GM23338 (cell line): ENCODE data around the gene COL15A1. TPM values are rescaled to one million over a fixed set of nuclear protein-coding genes. Genes with fewer than 3 reads are reported as not detected.

Experiments used
- ATAC-seq: fragments of 200-7000 bp; cut with Tn5 transposase; 3 replicates; pipeline ENCODE4 v1.9.1; 2020
- DNase-seq: peaks from one replicate; pipeline ENCODE4 v3.0.0-alpha.2; 2015; ENCODE audit warnings: low spot score
- H2AFZ ChIP-seq: fragments of 200-600 bp; sonication (generic); 2 replicates; pipeline ENCODE4 v1.8.0; 2016; ENCODE audit warnings: antibody characterized with exemption, mild to moderate bottlenecking, moderate library complexity
- H3F3A ChIP-seq: fragments of 200-600 bp; sonication (generic); replicated peaks from 2 replicates; pipeline ENCODE4 v1.8.0; 2017; ENCODE audit warnings: antibody characterized with exemption, mixed run types, low read depth
- H3K27ac ChIP-seq: fragments of 200-600 bp; sonication (generic); 2 replicates; pipeline ENCODE4 v1.6.1; 2016; ENCODE audit warnings: low read depth
- H3K27me3 ChIP-seq: fragments of 200-600 bp; sonication (generic); 2 replicates; pipeline ENCODE4 v1.8.0; 2016; ENCODE audit warnings: mild to moderate bottlenecking, mixed run types, moderate library complexity; ENCODE audit not compliant: insufficient read depth
- H3K36me3 ChIP-seq: fragments of 200-600 bp; sonication (generic); 2 replicates; pipeline ENCODE4 v1.8.0; 2016; ENCODE audit warnings: mild to moderate bottlenecking; ENCODE audit not compliant: insufficient read depth
- H3K4me1 ChIP-seq: fragments of 200-600 bp; sonication (generic); 2 replicates; pipeline ENCODE4 v1.8.0; 2016; ENCODE audit warnings: mild to moderate bottlenecking, moderate library complexity; ENCODE audit not compliant: insufficient read depth
- H3K4me2 ChIP-seq: fragments of 200-600 bp; sonication (generic); 2 replicates; pipeline ENCODE4 v1.7.1; 2017; ENCODE audit warnings: mixed run types
- H3K4me3 ChIP-seq: fragments of 200-600 bp; sonication (generic); 2 replicates; pipeline ENCODE4 v1.6.1; 2016; ENCODE audit warnings: mixed run types
- H3K79me2 ChIP-seq: fragments of 200-600 bp; sonication (generic); replicated peaks from 2 replicates; pipeline ENCODE4 v1.8.0; 2017; ENCODE audit warnings: mild to moderate bottlenecking; ENCODE audit not compliant: insufficient read depth
- H3K9me2 ChIP-seq: fragments of 200-600 bp; sonication (generic); 2 replicates; pipeline ENCODE4 v1.8.0; 2017; ENCODE audit not compliant: insufficient read depth
- H4K20me1 ChIP-seq: fragments of 200-600 bp; sonication (generic); replicated peaks from 2 replicates; pipeline ENCODE4 v1.8.0; 2017; ENCODE audit warnings: mild to moderate bottlenecking; ENCODE audit not compliant: insufficient read depth
- H3K27ac Mint-ChIP-seq: 2 replicates; pipeline ENCODE4 v1.8.0; 2020; ENCODE audit warnings: inconsistent platforms, mild to moderate bottlenecking, moderate library complexity, mixed read lengths
- H3K27me3 Mint-ChIP-seq: 3 replicates; pipeline ENCODE4 v1.8.0; 2022; ENCODE audit warnings: low read depth, mild to moderate bottlenecking, moderate library complexity, mixed read lengths, inconsistent platforms; ENCODE audit not compliant: insufficient read depth, poor library complexity
- H3K36me3 Mint-ChIP-seq: 3 replicates; pipeline ENCODE4 v1.8.0; 2021; ENCODE audit warnings: low read depth, mild to moderate bottlenecking, inconsistent platforms, moderate library complexity, mixed read lengths
- H3K4me1 Mint-ChIP-seq: 3 replicates; pipeline ENCODE4 v1.8.0; 2020; ENCODE audit warnings: mild to moderate bottlenecking, inconsistent platforms, mixed read lengths
- H3K4me3 Mint-ChIP-seq: 3 replicates; pipeline ENCODE4 v1.8.0; 2021; ENCODE audit warnings: moderate library complexity, mild to moderate bottlenecking, inconsistent platforms, mixed read lengths
- H3K9me3 Mint-ChIP-seq: 3 replicates; pipeline ENCODE4 v1.8.0; 2020; ENCODE audit warnings: moderate library complexity, mild to moderate bottlenecking, inconsistent platforms, mixed read lengths
- CREB1 ChIP-seq: fragments of 250-450 bp; sonication (Bioruptor Pico); IDR thresholded peaks from 2 replicates; pipeline ENCODE4 v1.5.0; 2020; ENCODE audit warnings: low read depth, mild to moderate bottlenecking, moderate library complexity
- EZH2 ChIP-seq: fragments of 200-600 bp; sonication (generic); IDR thresholded peaks from one replicate; pipeline ENCODE4 v1.8.0; 2017; ENCODE audit warnings: antibody characterized with exemption, mild to moderate bottlenecking, low read depth; ENCODE audit not compliant: unreplicated experiment
- EZH2phosphoT487 ChIP-seq: fragments of 200-600 bp; sonication (generic); IDR thresholded peaks from one replicate; pipeline ENCODE4 v1.8.1; 2018; ENCODE audit warnings: antibody characterized with exemption; ENCODE audit not compliant: unreplicated experiment
- JUNB ChIP-seq: IDR thresholded peaks from one replicate; pipeline ENCODE4 v1.6.1; 2016; ENCODE audit warnings: antibody characterized with exemption; ENCODE audit not compliant: unreplicated experiment
- NANOG ChIP-seq: IDR thresholded peaks from 2 replicates; pipeline ENCODE4 v1.6.1; 2016; ENCODE audit warnings: antibody characterized with exemption, borderline replicate concordance
- POLR2AphosphoS5 ChIP-seq: IDR thresholded peaks from 2 replicates; pipeline ENCODE4 v1.6.1; 2016; ENCODE audit warnings: antibody characterized with exemption, low read depth
- STAT1 ChIP-seq: IDR thresholded peaks from one replicate; pipeline ENCODE4 v1.6.1; 2016; ENCODE audit warnings: antibody characterized with exemption; ENCODE audit not compliant: unreplicated experiment
- ZNF114 ChIP-seq: fragments of 250-450 bp; sonication (Bioruptor Pico); IDR thresholded peaks from 2 replicates; pipeline ENCODE4 v1.5.0; 2020; ENCODE audit warnings: mild to moderate bottlenecking, moderate library complexity
- ZNF331 ChIP-seq: fragments of 250-450 bp; sonication (Bioruptor Pico); IDR thresholded peaks from 2 replicates; pipeline ENCODE4 v1.5.0; 2020; ENCODE audit warnings: low read depth, mild to moderate bottlenecking, moderate library complexity
- polyA plus RNA-seq: library from polyadenylated mRNA; unstranded; fragments of >200 nt; fragmentation: Nextera tagmentation; extraction: Ambion mirVana; gene quantifications from 2 replicates; pipeline ENCODE4 v1.2.1, GENCODE V29; 2016
- total RNA-seq: library from RNA; depleted of rRNA; stranded (reverse); fragments of >200 nt; shearing (Covaris generic); gene quantifications from 2 replicates; pipeline ENCODE4 v1.2.3, GENCODE V29; 2014
- TF ChIP-seq, protein P1 (sequence below), 2 experiments: fragments of 200-600 bp in 1 of 2; sonication (generic) in 1 of 2; conservative IDR thresholded peaks; 2 replicates each; pipeline versions ENCODE4 v1.5.1 to v1.6.1; 2016 to 2017; ENCODE audit warnings: antibody characterized with exemption in 2 of 2, low read depth in 2 of 2, mild to moderate bottlenecking in 2 of 2, moderate library complexity in 1 of 2
- TF ChIP-seq, protein P2 (sequence below): IDR thresholded peaks from 2 replicates; pipeline ENCODE4 v1.6.1; 2016; ENCODE audit warnings: antibody characterized with exemption
- TF ChIP-seq, protein P3 (sequence below): fragments of 250-450 bp; sonication (Bioruptor Pico); IDR thresholded peaks from 2 replicates; pipeline ENCODE4 v1.5.0; 2020; ENCODE audit warnings: mild to moderate bottlenecking, moderate library complexity
- TF ChIP-seq, protein P4 (sequence below): IDR thresholded peaks from one replicate; pipeline ENCODE4 v1.6.1; 2018; ENCODE audit warnings: antibody characterized with exemption; ENCODE audit not compliant: unreplicated experiment

The COL15A1 gene
- total and polyA plus RNA-seq, 2 experiments from 2014 or later, result 0.17 to 0.18 TPM

DNA sequence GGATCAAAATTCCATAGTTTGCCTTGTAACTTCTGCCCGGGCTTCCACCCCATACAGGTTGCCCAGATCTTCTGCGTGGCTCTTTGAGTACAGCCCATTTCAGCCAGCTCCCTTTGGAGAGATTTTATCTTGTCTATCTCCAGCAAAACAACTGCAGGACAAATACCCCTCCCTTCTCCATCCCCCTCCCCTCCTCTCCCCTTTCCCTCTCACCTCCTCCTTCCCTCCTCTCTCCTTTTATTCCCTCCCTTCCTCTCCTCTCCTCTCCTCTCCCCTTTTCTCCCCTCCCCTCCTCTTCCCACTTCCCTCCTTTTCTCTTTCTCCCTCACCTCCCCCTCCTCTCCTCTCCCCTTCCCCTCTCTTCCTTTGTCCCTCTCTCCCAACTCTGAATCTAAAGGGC is 58.2 kb downstream of the COL15A1 start:
- no peaks in the 10 kb centered on the region for H3F3A ChIP-seq
- H3K27ac ChIP-seq, result no peak overlapping the region
- Mint-ChIP-seq H3K36me3 (peaks cover 4% of the 10 kb centered on the region; the same call in 1 of the 3 replicates), H3K4me3 (no peak overlapping the region), H3K27ac (no peak overlapping the region), H3K27me3 (peaks cover 7% of the 10 kb centered on the region), H3K4me1 (peaks cover 24% of the 10 kb centered on the region), H3K9me3 (peaks cover 6% of the 10 kb centered on the region)
- TF ChIP-seq POLR2AphosphoS5 (no peak), ZNF331 (CRISPR knock-in tag) (no peak), JUNB (no peak), NANOG (no peak), CREB1 (no peak), STAT1 (no peak), EZH2phosphoT487 (no peak), ZNF114 (CRISPR knock-in tag) (no peak), EZH2 (no peak)
- TF ChIP-seq, protein P1, sequence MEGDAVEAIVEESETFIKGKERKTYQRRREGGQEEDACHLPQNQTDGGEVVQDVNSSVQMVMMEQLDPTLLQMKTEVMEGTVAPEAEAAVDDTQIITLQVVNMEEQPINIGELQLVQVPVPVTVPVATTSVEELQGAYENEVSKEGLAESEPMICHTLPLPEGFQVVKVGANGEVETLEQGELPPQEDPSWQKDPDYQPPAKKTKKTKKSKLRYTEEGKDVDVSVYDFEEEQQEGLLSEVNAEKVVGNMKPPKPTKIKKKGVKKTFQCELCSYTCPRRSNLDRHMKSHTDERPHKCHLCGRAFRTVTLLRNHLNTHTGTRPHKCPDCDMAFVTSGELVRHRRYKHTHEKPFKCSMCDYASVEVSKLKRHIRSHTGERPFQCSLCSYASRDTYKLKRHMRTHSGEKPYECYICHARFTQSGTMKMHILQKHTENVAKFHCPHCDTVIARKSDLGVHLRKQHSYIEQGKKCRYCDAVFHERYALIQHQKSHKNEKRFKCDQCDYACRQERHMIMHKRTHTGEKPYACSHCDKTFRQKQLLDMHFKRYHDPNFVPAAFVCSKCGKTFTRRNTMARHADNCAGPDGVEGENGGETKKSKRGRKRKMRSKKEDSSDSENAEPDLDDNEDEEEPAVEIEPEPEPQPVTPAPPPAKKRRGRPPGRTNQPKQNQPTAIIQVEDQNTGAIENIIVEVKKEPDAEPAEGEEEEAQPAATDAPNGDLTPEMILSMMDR (conservative IDR thresholded peaks at IDR 0.05; ENCODE audit: low read depth in 2 of 2), result no peak
- TF ChIP-seq, protein P2, sequence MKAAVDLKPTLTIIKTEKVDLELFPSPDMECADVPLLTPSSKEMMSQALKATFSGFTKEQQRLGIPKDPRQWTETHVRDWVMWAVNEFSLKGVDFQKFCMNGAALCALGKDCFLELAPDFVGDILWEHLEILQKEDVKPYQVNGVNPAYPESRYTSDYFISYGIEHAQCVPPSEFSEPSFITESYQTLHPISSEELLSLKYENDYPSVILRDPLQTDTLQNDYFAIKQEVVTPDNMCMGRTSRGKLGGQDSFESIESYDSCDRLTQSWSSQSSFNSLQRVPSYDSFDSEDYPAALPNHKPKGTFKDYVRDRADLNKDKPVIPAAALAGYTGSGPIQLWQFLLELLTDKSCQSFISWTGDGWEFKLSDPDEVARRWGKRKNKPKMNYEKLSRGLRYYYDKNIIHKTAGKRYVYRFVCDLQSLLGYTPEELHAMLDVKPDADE, result no peak
- TF ChIP-seq, protein P3, sequence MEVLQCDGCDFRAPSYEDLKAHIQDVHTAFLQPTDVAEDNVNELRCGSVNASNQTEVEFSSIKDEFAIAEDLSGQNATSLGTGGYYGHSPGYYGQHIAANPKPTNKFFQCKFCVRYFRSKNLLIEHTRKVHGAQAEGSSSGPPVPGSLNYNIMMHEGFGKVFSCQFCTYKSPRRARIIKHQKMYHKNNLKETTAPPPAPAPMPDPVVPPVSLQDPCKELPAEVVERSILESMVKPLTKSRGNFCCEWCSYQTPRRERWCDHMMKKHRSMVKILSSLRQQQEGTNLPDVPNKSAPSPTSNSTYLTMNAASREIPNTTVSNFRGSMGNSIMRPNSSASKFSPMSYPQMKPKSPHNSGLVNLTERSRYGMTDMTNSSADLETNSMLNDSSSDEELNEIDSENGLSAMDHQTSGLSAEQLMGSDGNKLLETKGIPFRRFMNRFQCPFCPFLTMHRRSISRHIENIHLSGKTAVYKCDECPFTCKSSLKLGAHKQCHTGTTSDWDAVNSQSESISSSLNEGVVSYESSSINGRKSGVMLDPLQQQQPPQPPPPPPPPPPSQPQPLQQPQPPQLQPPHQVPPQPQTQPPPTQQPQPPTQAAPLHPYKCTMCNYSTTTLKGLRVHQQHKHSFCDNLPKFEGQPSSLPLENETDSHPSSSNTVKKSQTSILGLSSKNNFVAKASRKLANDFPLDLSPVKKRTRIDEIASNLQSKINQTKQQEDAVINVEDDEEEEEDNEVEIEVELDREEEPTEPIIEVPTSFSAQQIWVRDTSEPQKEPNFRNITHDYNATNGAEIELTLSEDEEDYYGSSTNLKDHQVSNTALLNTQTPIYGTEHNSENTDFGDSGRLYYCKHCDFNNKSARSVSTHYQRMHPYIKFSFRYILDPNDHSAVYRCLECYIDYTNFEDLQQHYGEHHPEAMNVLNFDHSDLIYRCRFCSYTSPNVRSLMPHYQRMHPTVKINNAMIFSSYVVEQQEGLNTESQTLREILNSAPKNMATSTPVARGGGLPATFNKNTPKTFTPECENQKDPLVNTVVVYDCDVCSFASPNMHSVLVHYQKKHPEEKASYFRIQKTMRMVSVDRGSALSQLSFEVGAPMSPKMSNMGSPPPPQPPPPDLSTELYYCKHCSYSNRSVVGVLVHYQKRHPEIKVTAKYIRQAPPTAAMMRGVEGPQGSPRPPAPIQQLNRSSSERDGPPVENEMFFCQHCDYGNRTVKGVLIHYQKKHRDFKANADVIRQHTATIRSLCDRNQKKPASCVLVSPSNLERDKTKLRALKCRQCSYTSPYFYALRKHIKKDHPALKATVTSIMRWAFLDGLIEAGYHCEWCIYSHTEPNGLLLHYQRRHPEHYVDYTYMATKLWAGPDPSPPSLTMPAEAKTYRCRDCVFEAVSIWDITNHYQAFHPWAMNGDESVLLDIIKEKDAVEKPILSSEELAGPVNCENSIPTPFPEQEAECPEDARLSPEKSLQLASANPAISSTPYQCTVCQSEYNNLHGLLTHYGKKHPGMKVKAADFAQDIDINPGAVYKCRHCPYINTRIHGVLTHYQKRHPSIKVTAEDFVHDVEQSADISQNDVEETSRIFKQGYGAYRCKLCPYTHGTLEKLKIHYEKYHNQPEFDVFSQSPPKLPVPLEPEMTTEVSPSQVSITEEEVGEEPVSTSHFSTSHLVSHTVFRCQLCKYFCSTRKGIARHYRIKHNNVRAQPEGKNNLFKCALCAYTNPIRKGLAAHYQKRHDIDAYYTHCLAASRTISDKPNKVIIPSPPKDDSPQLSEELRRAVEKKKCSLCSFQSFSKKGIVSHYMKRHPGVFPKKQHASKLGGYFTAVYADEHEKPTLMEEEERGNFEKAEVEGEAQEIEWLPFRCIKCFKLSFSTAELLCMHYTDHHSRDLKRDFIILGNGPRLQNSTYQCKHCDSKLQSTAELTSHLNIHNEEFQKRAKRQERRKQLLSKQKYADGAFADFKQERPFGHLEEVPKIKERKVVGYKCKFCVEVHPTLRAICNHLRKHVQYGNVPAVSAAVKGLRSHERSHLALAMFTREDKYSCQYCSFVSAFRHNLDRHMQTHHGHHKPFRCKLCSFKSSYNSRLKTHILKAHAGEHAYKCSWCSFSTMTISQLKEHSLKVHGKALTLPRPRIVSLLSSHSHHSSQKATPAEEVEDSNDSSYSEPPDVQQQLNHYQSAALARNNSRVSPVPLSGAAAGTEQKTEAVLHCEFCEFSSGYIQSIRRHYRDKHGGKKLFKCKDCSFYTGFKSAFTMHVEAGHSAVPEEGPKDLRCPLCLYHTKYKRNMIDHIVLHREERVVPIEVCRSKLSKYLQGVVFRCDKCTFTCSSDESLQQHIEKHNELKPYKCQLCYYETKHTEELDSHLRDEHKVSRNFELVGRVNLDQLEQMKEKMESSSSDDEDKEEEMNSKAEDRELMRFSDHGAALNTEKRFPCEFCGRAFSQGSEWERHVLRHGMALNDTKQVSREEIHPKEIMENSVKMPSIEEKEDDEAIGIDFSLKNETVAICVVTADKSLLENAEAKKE (CRISPR knock-in tag), result no peak
- TF ChIP-seq, protein P4, sequence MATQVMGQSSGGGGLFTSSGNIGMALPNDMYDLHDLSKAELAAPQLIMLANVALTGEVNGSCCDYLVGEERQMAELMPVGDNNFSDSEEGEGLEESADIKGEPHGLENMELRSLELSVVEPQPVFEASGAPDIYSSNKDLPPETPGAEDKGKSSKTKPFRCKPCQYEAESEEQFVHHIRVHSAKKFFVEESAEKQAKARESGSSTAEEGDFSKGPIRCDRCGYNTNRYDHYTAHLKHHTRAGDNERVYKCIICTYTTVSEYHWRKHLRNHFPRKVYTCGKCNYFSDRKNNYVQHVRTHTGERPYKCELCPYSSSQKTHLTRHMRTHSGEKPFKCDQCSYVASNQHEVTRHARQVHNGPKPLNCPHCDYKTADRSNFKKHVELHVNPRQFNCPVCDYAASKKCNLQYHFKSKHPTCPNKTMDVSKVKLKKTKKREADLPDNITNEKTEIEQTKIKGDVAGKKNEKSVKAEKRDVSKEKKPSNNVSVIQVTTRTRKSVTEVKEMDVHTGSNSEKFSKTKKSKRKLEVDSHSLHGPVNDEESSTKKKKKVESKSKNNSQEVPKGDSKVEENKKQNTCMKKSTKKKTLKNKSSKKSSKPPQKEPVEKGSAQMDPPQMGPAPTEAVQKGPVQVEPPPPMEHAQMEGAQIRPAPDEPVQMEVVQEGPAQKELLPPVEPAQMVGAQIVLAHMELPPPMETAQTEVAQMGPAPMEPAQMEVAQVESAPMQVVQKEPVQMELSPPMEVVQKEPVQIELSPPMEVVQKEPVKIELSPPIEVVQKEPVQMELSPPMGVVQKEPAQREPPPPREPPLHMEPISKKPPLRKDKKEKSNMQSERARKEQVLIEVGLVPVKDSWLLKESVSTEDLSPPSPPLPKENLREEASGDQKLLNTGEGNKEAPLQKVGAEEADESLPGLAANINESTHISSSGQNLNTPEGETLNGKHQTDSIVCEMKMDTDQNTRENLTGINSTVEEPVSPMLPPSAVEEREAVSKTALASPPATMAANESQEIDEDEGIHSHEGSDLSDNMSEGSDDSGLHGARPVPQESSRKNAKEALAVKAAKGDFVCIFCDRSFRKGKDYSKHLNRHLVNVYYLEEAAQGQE, result no peak
- no peak overlapping the region for H3K4me3 ChIP-seq
- peak; percentile 27 for DNase-seq
- H3K4me1 ChIP-seq, result no peaks in the 10 kb centered on the region; the same call in 1 of the 2 replicates
- no peak for ATAC-seq
- H2AFZ ChIP-seq, result peak overlapping the region; percentile 23; the same call in 1 of the 2 replicates
- no peaks in the 10 kb centered on the region for H3K36me3 ChIP-seq
- H3K27me3 ChIP-seq, result no peaks in the 10 kb centered on the region
- no peak overlapping the region for H3K4me2 ChIP-seq
- H4K20me1 ChIP-seq, result no peaks in the 10 kb centered on the region
- no peaks in the 10 kb centered on the region for H3K79me2 ChIP-seq
- H3K9me2 ChIP-seq, result no peaks in the 10 kb centered on the region; the same call in 1 of the 2 replicates
